ENCODE data around the gene SPRED2.
"Not testable (repeated sequence)": the region's sequence is repeated elsewhere in the genome, so short reads cannot be mapped to it uniquely, and the experiment has no call there.

The SPRED2 gene

GRCh38 chr2:65344689-65345088 lies 87.7 kb downstream of the SPRED2 start:
- H3K27ac ChIP-seq: no peak overlapping the region
- no peak for TF ChIP-seq ZFX (IDR thresholded peaks at IDR 0.05; ENCODE audit: borderline replicate concordance)
- no peak for TF ChIP-seq CTCF (IDR thresholded peaks at IDR 0.05)

- H3K27ac ChIP-seq: no peak overlapping the region
- TF ChIP-seq CTCF (IDR thresholded peaks at IDR 0.05): no peak
- no peak for TF ChIP-seq ZFX (IDR thresholded peaks at IDR 0.05; ENCODE audit: borderline replicate concordance)
Observed at GRCh38 chr2:65344182-65344581, 88.2 kb downstream of the SPRED2 start.

GRCh38 chr2:65343386-65343785 lies 89.0 kb downstream of the SPRED2 start:
- TF ChIP-seq CTCF (IDR thresholded peaks at IDR 0.05): no peak
- TF ChIP-seq ZFX (IDR thresholded peaks at IDR 0.05; ENCODE audit: borderline replicate concordance): no peak
- no peak overlapping the region for H3K27ac ChIP-seq

- H3K27ac ChIP-seq: no peak overlapping the region
- TF ChIP-seq CTCF (IDR thresholded peaks at IDR 0.05): no peak
- no peak for TF ChIP-seq ZFX (IDR thresholded peaks at IDR 0.05; ENCODE audit: borderline replicate concordance)
Observed at GRCh38 chr2:65340898-65341681, 91.3 kb downstream of the SPRED2 start.

GRCh38 chr2:65339648-65340047 lies 92.8 kb downstream of the SPRED2 start:
- TF ChIP-seq CTCF (IDR thresholded peaks at IDR 0.05) (no peak), ZFX (IDR thresholded peaks at IDR 0.05; ENCODE audit: borderline replicate concordance) (no peak)
- H3K27ac ChIP-seq: no peak overlapping the region

GRCh38 chr2:65338830-65339495 lies 93.4 kb downstream of the SPRED2 start:
- not testable (repeated sequence) for H3K27ac ChIP-seq

GRCh38 chr2:65337915-65338314 lies 94.5 kb downstream of the SPRED2 start:
- not testable (repeated sequence) for H3K27ac ChIP-seq

GRCh38 chr2:65334714-65335113 lies 97.7 kb downstream of the SPRED2 start:
- no peak overlapping the region for H3K27ac ChIP-seq
- TF ChIP-seq ZFX (IDR thresholded peaks at IDR 0.05; ENCODE audit: borderline replicate concordance) (no peak), CTCF (IDR thresholded peaks at IDR 0.05) (no peak)

Measured in 22Rv1 (cell line).